ENCODE measurements around the gene JAZF1. TPM values are rescaled to one million over a fixed set of nuclear protein-coding genes. Genes with fewer than 3 reads are reported as not detected.

JAZF1 gene
- total RNA-seq, 1 experiment from 2014 or later: 9.1 TPM

DNA sequence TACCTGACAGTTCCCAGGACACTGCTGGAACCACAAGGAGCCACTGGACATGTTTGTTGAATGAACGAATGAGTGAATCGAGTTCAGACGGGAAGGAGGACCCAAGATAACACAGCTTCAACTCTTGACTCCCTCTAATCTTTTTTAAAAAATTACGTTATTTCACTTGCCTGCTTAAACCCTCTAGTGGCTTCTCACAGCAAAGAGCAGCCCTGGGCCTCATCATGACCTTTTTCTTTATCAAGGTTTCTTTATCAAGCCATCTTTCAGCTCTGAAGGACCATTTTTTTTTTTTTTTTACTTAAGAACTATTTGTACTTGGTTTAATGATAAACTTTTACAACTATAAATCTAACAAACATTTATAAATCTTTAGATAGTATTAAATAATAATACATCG lies 330.1 kb downstream of the JAZF1 start:
- Histone ChIP-seq H2BK5ac (ENCODE audit: insufficient read length, low read length) (no peak overlapping the region), H2AK5ac (ENCODE audit: insufficient read length, low read length) (no peak overlapping the region), H3K79me1 (ENCODE audit: insufficient read depth, low read depth, low read length, poor library complexity, severe bottlenecking) (no peaks in the 10 kb centered on the region), H3K4me1 (ENCODE audit: insufficient read depth, low read length) (no peaks in the 10 kb centered on the region), H3K23ac (ENCODE audit: insufficient read length, low read depth, low read length) (no peak overlapping the region), H3K56ac (ENCODE audit: insufficient read length, low read depth, low read length) (no peak overlapping the region), H2BK15ac (ENCODE audit: low read depth, low read length) (no peak overlapping the region), H3K18ac (ENCODE audit: insufficient read length, low read depth, low read length) (no peak overlapping the region), H2BK120ac (ENCODE audit: low read depth, low read length, poor library complexity, severe bottlenecking) (no peak overlapping the region), H3K9ac (ENCODE audit: extremely low read depth, insufficient read length, low read length) (no peak overlapping the region), H3K27me3 (ENCODE audit: insufficient read depth, low read length) (no peaks in the 10 kb centered on the region), H2AFZ (ENCODE audit: low read length) (no peak overlapping the region), H3K23me2 (ENCODE audit: insufficient read length, low read depth, low read length, poor library complexity, severe bottlenecking) (no peaks in the 10 kb centered on the region), H4K8ac (replicated peaks; ENCODE audit: insufficient read length, low read depth, low read length) (no peak overlapping the region), H4K20me1 (ENCODE audit: control insufficient read depth, insufficient read depth, insufficient read length) (no peaks in the 10 kb centered on the region), H3K14ac (ENCODE audit: insufficient read depth, low read length) (no peak overlapping the region), H3T11ph (ENCODE audit: low read length) (no peak overlapping the region), H3K4me2 (ENCODE audit: insufficient read depth, insufficient read length, low read length) (no peak overlapping the region), H2BK12ac (ENCODE audit: insufficient read length, low read depth, low read length) (no peak overlapping the region), H3K9me3 (ENCODE audit: control insufficient read depth, low read depth, low read length) (no peaks in the 10 kb centered on the region), H3K27ac (ENCODE audit: insufficient read length, low read depth, low read length) (no peak overlapping the region), H2BK20ac (ENCODE audit: low read depth, low read length, poor library complexity, severe bottlenecking) (no peak overlapping the region), H4K5ac (ENCODE audit: insufficient read length, low read depth, low read length) (no peak overlapping the region), H3K79me2 (ENCODE audit: insufficient read depth, low read length) (no peaks in the 10 kb centered on the region), H3K4ac (ENCODE audit: low read depth, low read length) (no peak overlapping the region), H4K91ac (ENCODE audit: insufficient read length, low read depth, low read length) (no peak overlapping the region)
- Mint-ChIP-seq H3K36me3 (ENCODE audit: insufficient read depth in 1 of 3, low read depth in 3 of 3) (peaks cover 3 to 6% (median 6%) of the 10 kb centered on the region in 3 experiments), H3K27ac (no peak overlapping the region), H3K4me3 (no peak overlapping the region), H3K9me3 (peaks cover 4 to 6% of the 10 kb centered on the region in 2 experiments; a peak in 4 of 5 replicates), H3K27me3 (ENCODE audit: low read depth) (no peaks in the 10 kb centered on the region), H3K4me1 (peaks cover 0 to 2% of the 10 kb centered on the region in 2 experiments; a peak in 1 of 4 replicates)
- TF ChIP-seq CTCF (conservative IDR thresholded peaks at IDR 0.05): no peak; the same call in 2 of the 3 replicates
- no CpG with 5 or more reads among the region's 5 CpGs for WGBS (ENCODE audit: extremely low coverage, insufficient read length, low lambda C conversion rate)
- no peak for DNase-seq
